Measurements from ENCODE around the gene RXRG. TPM values are rescaled to one million over a fixed set of nuclear protein-coding genes. Genes with fewer than 3 reads are reported as not detected.

Gene RXRG
- polyA plus RNA-seq, 1 donor from 2014 or later: 0.78 TPM

DNA sequence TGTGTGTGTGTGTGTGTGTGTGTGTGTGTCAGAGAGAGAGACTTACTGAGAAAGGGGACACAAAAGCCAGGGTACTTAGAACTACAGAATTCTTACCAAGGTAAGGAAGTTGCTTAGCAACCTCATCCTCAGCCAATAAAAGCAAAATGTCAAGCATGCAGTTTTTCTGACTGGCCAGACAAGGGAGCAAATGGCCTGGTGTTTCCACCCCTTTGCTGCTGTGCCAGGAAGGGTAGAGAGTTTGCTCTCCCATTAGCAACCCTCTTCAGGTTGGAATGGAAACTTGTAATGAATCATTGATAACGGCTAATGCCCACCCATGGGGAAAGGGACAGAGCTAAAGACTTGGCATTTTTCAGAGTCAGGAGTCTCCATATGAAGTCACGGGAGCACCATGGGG lies 10.6 kb downstream of the RXRG start:
- no peak overlapping the region for H3K4me2 ChIP-seq (ENCODE audit: low read length)
- H3F3A ChIP-seq (ENCODE audit: insufficient read depth, low read length, poor library complexity, severe bottlenecking): no peaks in the 10 kb centered on the region
- H3K9ac ChIP-seq (ENCODE audit: low read length): no peak overlapping the region
- no peaks in the 10 kb centered on the region for H3K9me2 ChIP-seq (ENCODE audit: insufficient read depth, low read length)
- H3K27me3 ChIP-seq (ENCODE audit: insufficient read depth, low read depth, low read length): no peaks in the 10 kb centered on the region
- H3K79me2 ChIP-seq (replicated peaks; ENCODE audit: insufficient read depth, low read length): no peaks in the 10 kb centered on the region
- TF ChIP-seq, protein P1, sequence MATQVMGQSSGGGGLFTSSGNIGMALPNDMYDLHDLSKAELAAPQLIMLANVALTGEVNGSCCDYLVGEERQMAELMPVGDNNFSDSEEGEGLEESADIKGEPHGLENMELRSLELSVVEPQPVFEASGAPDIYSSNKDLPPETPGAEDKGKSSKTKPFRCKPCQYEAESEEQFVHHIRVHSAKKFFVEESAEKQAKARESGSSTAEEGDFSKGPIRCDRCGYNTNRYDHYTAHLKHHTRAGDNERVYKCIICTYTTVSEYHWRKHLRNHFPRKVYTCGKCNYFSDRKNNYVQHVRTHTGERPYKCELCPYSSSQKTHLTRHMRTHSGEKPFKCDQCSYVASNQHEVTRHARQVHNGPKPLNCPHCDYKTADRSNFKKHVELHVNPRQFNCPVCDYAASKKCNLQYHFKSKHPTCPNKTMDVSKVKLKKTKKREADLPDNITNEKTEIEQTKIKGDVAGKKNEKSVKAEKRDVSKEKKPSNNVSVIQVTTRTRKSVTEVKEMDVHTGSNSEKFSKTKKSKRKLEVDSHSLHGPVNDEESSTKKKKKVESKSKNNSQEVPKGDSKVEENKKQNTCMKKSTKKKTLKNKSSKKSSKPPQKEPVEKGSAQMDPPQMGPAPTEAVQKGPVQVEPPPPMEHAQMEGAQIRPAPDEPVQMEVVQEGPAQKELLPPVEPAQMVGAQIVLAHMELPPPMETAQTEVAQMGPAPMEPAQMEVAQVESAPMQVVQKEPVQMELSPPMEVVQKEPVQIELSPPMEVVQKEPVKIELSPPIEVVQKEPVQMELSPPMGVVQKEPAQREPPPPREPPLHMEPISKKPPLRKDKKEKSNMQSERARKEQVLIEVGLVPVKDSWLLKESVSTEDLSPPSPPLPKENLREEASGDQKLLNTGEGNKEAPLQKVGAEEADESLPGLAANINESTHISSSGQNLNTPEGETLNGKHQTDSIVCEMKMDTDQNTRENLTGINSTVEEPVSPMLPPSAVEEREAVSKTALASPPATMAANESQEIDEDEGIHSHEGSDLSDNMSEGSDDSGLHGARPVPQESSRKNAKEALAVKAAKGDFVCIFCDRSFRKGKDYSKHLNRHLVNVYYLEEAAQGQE (IDR thresholded peaks at IDR 0.05; ENCODE audit: borderline replicate concordance): no peak
- TF ChIP-seq EP300 (conservative IDR thresholded peaks at IDR 0.05; ENCODE audit: poor library complexity, severe bottlenecking) (no peak), RAD21 (conservative IDR thresholded peaks at IDR 0.05) (peak; percentile 34)
- H3K27ac ChIP-seq (ENCODE audit: low read length): no peak overlapping the region
- H3K9me3 ChIP-seq (ENCODE audit: low read length): no peaks in the 10 kb centered on the region
- no peaks in the 10 kb centered on the region for H3K36me3 ChIP-seq (ENCODE audit: insufficient read depth, low read length)
- H4K20me1 ChIP-seq (ENCODE audit: insufficient read depth): no peaks in the 10 kb centered on the region
- no peak overlapping the region for H2AFZ ChIP-seq (ENCODE audit: low read depth, low read length)
- no peak overlapping the region for H3K4me3 ChIP-seq (ENCODE audit: low read length)

DNA sequence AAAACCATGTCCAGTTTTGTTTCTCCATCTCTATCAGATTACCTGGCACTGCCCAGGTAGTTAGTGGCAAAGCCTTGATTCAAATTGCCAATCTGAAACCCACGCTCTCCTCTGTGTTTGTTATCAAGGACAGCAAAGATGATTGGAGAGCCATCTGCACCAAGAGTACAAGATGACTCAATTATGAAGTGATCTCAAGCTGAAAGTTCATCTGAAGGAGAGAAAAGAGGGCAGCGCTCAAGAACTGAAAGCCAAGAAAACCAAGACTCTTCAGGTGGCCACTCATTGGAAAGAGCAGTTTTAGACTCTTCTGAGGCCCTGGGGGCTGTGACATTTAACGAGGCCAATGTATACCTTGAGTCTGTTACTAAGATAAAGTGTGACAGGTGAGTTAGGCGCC lies 13.8 kb downstream of the RXRG start:
- H4K20me1 ChIP-seq (ENCODE audit: insufficient read depth): no peaks in the 10 kb centered on the region
- H3K9me2 ChIP-seq (ENCODE audit: insufficient read depth, low read length): no peaks in the 10 kb centered on the region
- no peak overlapping the region for H2AFZ ChIP-seq (ENCODE audit: low read depth, low read length)
- H3K27me3 ChIP-seq (ENCODE audit: insufficient read depth, low read depth, low read length): no peaks in the 10 kb centered on the region
- no peaks in the 10 kb centered on the region for H3K9me3 ChIP-seq (ENCODE audit: low read length)
- H3K27ac ChIP-seq (ENCODE audit: low read length): no peak overlapping the region
- no peaks in the 10 kb centered on the region for H3F3A ChIP-seq (ENCODE audit: insufficient read depth, low read length, poor library complexity, severe bottlenecking)
- H3K4me3 ChIP-seq (ENCODE audit: low read length): no peak overlapping the region
- no peak overlapping the region for H3K4me2 ChIP-seq (ENCODE audit: low read length)
- H3K9ac ChIP-seq (ENCODE audit: low read length): no peak overlapping the region
- H3K79me2 ChIP-seq (replicated peaks; ENCODE audit: insufficient read depth, low read length): no peaks in the 10 kb centered on the region
- no peaks in the 10 kb centered on the region for H3K36me3 ChIP-seq (ENCODE audit: insufficient read depth, low read length)
- TF ChIP-seq CTCF (IDR thresholded peaks at IDR 0.05; ENCODE audit: poor library complexity, severe bottlenecking) (no peak), SMC3 (conservative IDR thresholded peaks at IDR 0.05; ENCODE audit: poor library complexity) (no peak), MXI1 (conservative IDR thresholded peaks at IDR 0.05; ENCODE audit: poor library complexity, severe bottlenecking) (no peak), POLR2AphosphoS5 (IDR thresholded peaks at IDR 0.05) (no peak)

DNA sequence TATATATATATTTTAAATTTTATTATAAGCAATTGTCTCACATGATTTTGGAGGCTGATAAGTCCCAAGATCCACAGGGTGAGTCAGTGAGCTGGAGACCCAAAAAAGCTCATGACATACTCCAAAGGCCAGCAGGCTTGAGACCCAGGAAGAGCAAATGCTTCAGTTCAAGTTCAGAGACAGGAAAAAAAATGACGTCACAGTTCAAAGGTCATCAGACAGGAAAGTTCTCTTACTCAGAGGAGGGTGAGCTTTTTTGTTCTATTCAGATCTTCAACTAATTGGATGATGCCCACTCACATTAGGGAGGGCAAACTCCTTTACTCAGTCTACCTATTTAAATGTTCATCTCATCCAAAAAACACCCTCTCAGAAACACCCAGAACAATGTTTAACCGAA lies 18.2 kb downstream of the RXRG start:
- Histone ChIP-seq H3K79me2 (replicated peaks; ENCODE audit: insufficient read depth, low read length) (no peaks in the 10 kb centered on the region), H3K4me3 (ENCODE audit: low read length) (no peak overlapping the region), H2AFZ (ENCODE audit: low read depth, low read length) (no peak overlapping the region), H3K9ac (ENCODE audit: low read length) (no peak overlapping the region), H3K36me3 (ENCODE audit: insufficient read depth, low read length) (no peaks in the 10 kb centered on the region), H3F3A (ENCODE audit: insufficient read depth, low read length, poor library complexity, severe bottlenecking) (no peaks in the 10 kb centered on the region), H3K9me2 (ENCODE audit: insufficient read depth, low read length) (no peaks in the 10 kb centered on the region), H3K4me2 (ENCODE audit: low read length) (no peak overlapping the region), H3K9me3 (ENCODE audit: low read length) (no peaks in the 10 kb centered on the region), H3K27ac (ENCODE audit: low read length) (no peak overlapping the region), H3K27me3 (ENCODE audit: insufficient read depth, low read depth, low read length) (no peaks in the 10 kb centered on the region), H4K20me1 (ENCODE audit: insufficient read depth) (no peaks in the 10 kb centered on the region)
- TF ChIP-seq EZH2 (IDR thresholded peaks at IDR 0.05; ENCODE audit: borderline replicate concordance, insufficient read depth, low read length, poor library complexity, severe bottlenecking) (no peak), CTCF (IDR thresholded peaks at IDR 0.05; ENCODE audit: poor library complexity, severe bottlenecking) (no peak), POLR2AphosphoS5 (IDR thresholded peaks at IDR 0.05) (no peak), SMC3 (conservative IDR thresholded peaks at IDR 0.05; ENCODE audit: poor library complexity) (no peak), EP300 (conservative IDR thresholded peaks at IDR 0.05; ENCODE audit: poor library complexity, severe bottlenecking) (no peak), MXI1 (conservative IDR thresholded peaks at IDR 0.05; ENCODE audit: poor library complexity, severe bottlenecking) (no peak), RAD21 (conservative IDR thresholded peaks at IDR 0.05) (no peak), TAF1 (IDR thresholded peaks at IDR 0.05; ENCODE audit: low read depth) (no peak)
- TF ChIP-seq, protein P1 (IDR thresholded peaks at IDR 0.05; ENCODE audit: borderline replicate concordance): no peak
